PC-3 (cell line): ENCODE measurements around the gene MLC1. TPM values are rescaled to one million over a fixed set of nuclear protein-coding genes. Genes with fewer than 3 reads are reported as not detected.

Source experiments
- ATAC-seq: fragments of 200-7000 bp; cut with Tn5 transposase; 2 replicates; pipeline ENCODE4 v1.9.1; 2020; ENCODE audit warnings: mild to moderate bottlenecking, moderate library complexity
- BruUV-seq: library from RNA; stranded (reverse); fragments of 400-500 nt; replicated peaks from 2 replicates; lab custom pipeline; 2021; lab: Mats Ljungman, UMichigan
- CTCF ChIA-PET: fragments of 300-600 bp; sonication (Branson Sonifier 250); formaldehyde crosslinking; loops from one replicate; lab custom pipeline; 2022; ENCODE audit warnings: antibody characterized with exemption; lab: Charles Lee
- POLR2A ChIA-PET: fragments of 300-600 bp; sonication (Branson Sonifier 250); formaldehyde crosslinking; loops from one replicate; lab custom pipeline; 2022; ENCODE audit warnings: antibody characterized with exemption; ENCODE audit not compliant: unreplicated experiment; lab: Charles Lee
- DNase-seq: peaks from one replicate; pipeline ENCODE4 v3.0.0-alpha.2; 2015
- H2AFZ ChIP-seq: fragments of 300-600 bp; sonication (generic); 2 replicates; pipeline ENCODE4 v1.6.0; 2016; ENCODE audit warnings: antibody characterized with exemption, low read length
- H3F3A ChIP-seq: fragments of 300-600 bp; sonication (generic); one replicate; pipeline ENCODE4 v1.6.0; 2017; ENCODE audit warnings: antibody characterized with exemption, low read length, control low read depth, mild to moderate bottlenecking; ENCODE audit not compliant: unreplicated experiment
- H3K27ac ChIP-seq: fragments of 300-600 bp; sonication (generic); 2 replicates; pipeline ENCODE4 v1.5.1; 2016; ENCODE audit warnings: mild to moderate bottlenecking, low read length
- H3K27me3 ChIP-seq: fragments of 300-600 bp; sonication (generic); 2 replicates; pipeline ENCODE4 v1.6.1; 2016; ENCODE audit warnings: low read length, mixed read lengths
- H3K36me3 ChIP-seq: fragments of 300-600 bp; sonication (generic); 2 replicates; pipeline ENCODE4 v1.6.1; 2016; ENCODE audit warnings: low read depth, mixed run types, low read length, mixed read lengths
- H3K4me1 ChIP-seq: fragments of 300-600 bp; sonication (generic); 2 replicates; pipeline ENCODE4 v1.5.1; 2016; ENCODE audit warnings: low read length; ENCODE audit not compliant: insufficient read depth
- H3K4me2 ChIP-seq: fragments of 300-600 bp; sonication (generic); 2 replicates; pipeline ENCODE4 v1.6.0; 2016; ENCODE audit warnings: low read length
- H3K4me3 ChIP-seq: fragments of 300-600 bp; sonication (generic); 2 replicates; pipeline ENCODE4 v1.5.1; 2016; ENCODE audit warnings: mild to moderate bottlenecking, low read length, mixed read lengths
- H3K79me2 ChIP-seq: fragments of 300-600 bp; sonication (generic); 2 replicates; pipeline ENCODE4 v1.6.1; 2017; ENCODE audit warnings: low read length, mixed read lengths
- H3K9ac ChIP-seq: fragments of 300-600 bp; sonication (generic); 2 replicates; pipeline ENCODE4 v1.6.0; 2016; ENCODE audit warnings: mild to moderate bottlenecking, low read length
- H3K9me2 ChIP-seq: fragments of 300-600 bp; sonication (generic); replicated peaks from 2 replicates; pipeline ENCODE4 v1.6.1; 2016; ENCODE audit warnings: mixed run types, low read length, mixed read lengths
- H3K9me3 ChIP-seq: fragments of 300-600 bp; sonication (generic); 2 replicates; pipeline ENCODE4 v1.6.1; 2016; ENCODE audit warnings: low read length, mixed read lengths
- H4K20me1 ChIP-seq: fragments of 300-600 bp; sonication (generic); 2 replicates; pipeline ENCODE4 v1.6.1; 2016; ENCODE audit warnings: low read length, mixed read lengths
- CTCF ChIP-seq: fragments of 300-600 bp; sonication (generic); conservative IDR thresholded peaks from 2 replicates; pipeline ENCODE4 v1.5.1; 2017; ENCODE audit warnings: antibody characterized with exemption, low read depth, mild to moderate bottlenecking, low read length
- EZH2 ChIP-seq: fragments of 300-600 bp; sonication (generic); IDR thresholded peaks from one replicate; pipeline ENCODE4 v1.6.1; 2017; ENCODE audit warnings: antibody characterized with exemption, mild to moderate bottlenecking, low read length; ENCODE audit not compliant: unreplicated experiment
- EZH2phosphoT487 ChIP-seq: fragments of 300-600 bp; sonication (generic); IDR thresholded peaks from 2 replicates; pipeline ENCODE4 v1.6.1; 2018; ENCODE audit warnings: mild to moderate bottlenecking, antibody characterized with exemption, low read length, borderline replicate concordance
- intact Hi-C: fragments of 100-400 bp; cut with micrococcal nuclease; formaldehyde crosslinking; loops from 2 replicates; pipeline ENCODE4 v1.9.0; 2023
- total RNA-seq: library from RNA; depleted of rRNA; stranded (reverse); fragments of >200 nt; gene quantifications from 2 replicates; pipeline ENCODE4 v1.2.3, GENCODE V29; 2014

The MLC1 gene
- total RNA-seq, 1 experiment from 2014 or later: 0.62 TPM

GRCh38 chr22:50081426-50082196, 3.6 kb downstream of the MLC1 start:
- no peaks in the 10 kb centered on the region for H3K9me3 ChIP-seq
- no peaks in the 10 kb centered on the region for H3K4me1 ChIP-seq
- H3K79me2 ChIP-seq: no peaks in the 10 kb centered on the region
- POLR2A ChIA-PET: no interaction called here
- BruUV-seq: no TSS peak
- no peak overlapping the region for H3K4me2 ChIP-seq
- no peak overlapping the region for H3K4me3 ChIP-seq
- no peak overlapping the region for H3K27ac ChIP-seq
- H2AFZ ChIP-seq: no peak overlapping the region
- no peak overlapping the region for H3K9ac ChIP-seq
- H3K9me2 ChIP-seq: no peaks in the 10 kb centered on the region
- H4K20me1 ChIP-seq: no peaks in the 10 kb centered on the region
- intact Hi-C loops: no loop called here
- no peaks in the 10 kb centered on the region for H3K27me3 ChIP-seq
- ATAC-seq (no peak), DNase-seq (no peak)
- no peaks in the 10 kb centered on the region for H3K36me3 ChIP-seq
- no peak for TF ChIP-seq EZH2
- TF ChIP-seq CTCF: no peak
- TF ChIP-seq EZH2phosphoT487: no peak
- no peaks in the 10 kb centered on the region for H3F3A ChIP-seq
- CTCF ChIA-PET: no interaction called here

- no peaks in the 10 kb centered on the region for H3K27me3 ChIP-seq
- no TSS peak for BruUV-seq
- intact Hi-C loops: no loop called here
- H3K9me2 ChIP-seq: no peaks in the 10 kb centered on the region
- H3F3A ChIP-seq: no peaks in the 10 kb centered on the region
- H3K79me2 ChIP-seq: no peaks in the 10 kb centered on the region
- no peaks in the 10 kb centered on the region for H3K4me1 ChIP-seq
- H3K4me3 ChIP-seq: no peak overlapping the region
- no peaks in the 10 kb centered on the region for H3K36me3 ChIP-seq
- H3K9ac ChIP-seq: no peak overlapping the region
- DNase-seq (no peak), ATAC-seq (no peak)
- H3K4me2 ChIP-seq: no peak overlapping the region
- H3K27ac ChIP-seq: no peak overlapping the region
- no peaks in the 10 kb centered on the region for H3K9me3 ChIP-seq
- no peak for TF ChIP-seq EZH2phosphoT487
- TF ChIP-seq CTCF: no peak
- no peak for TF ChIP-seq EZH2
- CTCF ChIA-PET: no interaction called here
- no peak overlapping the region for H2AFZ ChIP-seq
- POLR2A ChIA-PET: no interaction called here
- no peaks in the 10 kb centered on the region for H4K20me1 ChIP-seq
Observed at GRCh38 chr22:50080077-50080465, 5.2 kb downstream of the MLC1 start.

- H3K4me3 ChIP-seq: no peak overlapping the region
- no peak overlapping the region for H2AFZ ChIP-seq
- CTCF ChIA-PET: no interaction called here
- no peak overlapping the region for H3K9ac ChIP-seq
- no peaks in the 10 kb centered on the region for H3K27me3 ChIP-seq
- H3K9me3 ChIP-seq: no peaks in the 10 kb centered on the region
- H3F3A ChIP-seq: no peaks in the 10 kb centered on the region
- TF ChIP-seq EZH2: no peak
- TF ChIP-seq CTCF: no peak
- no peak for TF ChIP-seq EZH2phosphoT487
- intact Hi-C loops: no loop called here
- no peak overlapping the region for H3K27ac ChIP-seq
- H3K4me1 ChIP-seq: no peaks in the 10 kb centered on the region
- H3K9me2 ChIP-seq: no peaks in the 10 kb centered on the region
- no peaks in the 10 kb centered on the region for H4K20me1 ChIP-seq
- POLR2A ChIA-PET: no interaction called here
- H3K36me3 ChIP-seq: no peaks in the 10 kb centered on the region
- BruUV-seq: no TSS peak
- H3K79me2 ChIP-seq: no peaks in the 10 kb centered on the region
- H3K4me2 ChIP-seq: no peak overlapping the region
- DNase-seq (no peak), ATAC-seq (no peak)
Observed at GRCh38 chr22:50078761-50079160, 6.5 kb downstream of the MLC1 start.
